ENCODE results near the gene CLEC2L. TPM values are rescaled to one million over a fixed set of nuclear protein-coding genes. Genes with fewer than 3 reads are reported as not detected.

CLEC2L gene
- total and polyA plus RNA-seq, 5 donors from 2014 or later = 0.39 TPM; not detected in 4

DNA sequence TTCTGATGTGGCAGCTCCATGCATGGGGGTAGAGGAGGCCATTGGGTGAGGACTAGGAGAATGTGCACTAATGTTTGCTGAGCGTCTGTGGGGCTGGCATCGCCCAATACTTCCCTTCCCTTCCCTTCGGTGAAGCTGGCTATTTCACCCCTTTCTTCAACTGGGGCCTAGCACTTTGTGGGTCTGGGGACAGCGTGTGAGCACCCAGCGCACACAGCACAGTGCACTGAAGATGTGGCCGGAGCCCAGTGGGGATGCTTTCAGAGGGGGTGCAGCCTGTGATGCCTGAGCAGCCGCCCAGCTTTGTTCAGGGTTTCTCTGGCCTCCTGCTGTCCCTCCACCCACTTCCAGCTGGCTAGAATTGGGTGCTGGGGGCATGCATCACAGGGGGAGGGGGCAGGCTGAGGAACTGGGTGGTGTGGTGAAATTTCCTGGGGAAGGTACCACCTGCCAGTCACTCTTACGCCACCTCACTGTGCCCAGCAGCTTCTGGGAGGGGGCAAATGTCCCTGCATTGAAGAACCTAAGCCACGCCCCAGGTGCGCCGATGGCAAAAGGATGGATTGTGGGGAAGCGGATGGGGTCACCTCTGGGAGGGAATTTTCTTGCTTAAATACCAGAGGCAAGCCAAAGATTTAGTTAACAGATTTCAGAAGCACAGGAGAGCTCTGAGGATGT lies 45.5 kb downstream of the CLEC2L start:
- Histone ChIP-seq H3K27ac (ENCODE audit: insufficient read depth, low read length, poor library complexity, severe bottlenecking) (no peak overlapping the region), H3K36me3 (ENCODE audit: control insufficient read depth, insufficient read depth, low read length) (no peaks in the 10 kb centered on the region), H3K9me3 (ENCODE audit: control insufficient read depth in 2 of 2, low read length in 2 of 2) (no peaks in the 10 kb centered on the region), H3K4me1 (ENCODE audit: control insufficient read depth, insufficient read depth, low read length, poor library complexity, severe bottlenecking) (peaks cover 15% of the 10 kb centered on the region), H3K27me3 (ENCODE audit: control insufficient read depth, insufficient read depth, low read length) (no peaks in the 10 kb centered on the region), H3K4me3 (ENCODE audit: low read depth, low read length) (no peak overlapping the region)
- H3K9me3 Mint-ChIP-seq = peaks cover 0 to 3% (median 0%) of the 10 kb centered on the region in 7 donors
- peaks cover 15 to 36% (median 20%) of the 10 kb centered on the region in 4 donors for H3K4me1 Mint-ChIP-seq
- H3K27ac Mint-ChIP-seq = peak overlapping the region in 1 of 3 donors; percentile 18
- H3K36me3 Mint-ChIP-seq = peaks cover 22% of the 10 kb centered on the region
- H3K27me3 Mint-ChIP-seq = no peaks in the 10 kb centered on the region
- ATAC-seq (ENCODE audit: low read depth in 2 of 2) (no peak), DNase-seq (no peak)
- no peak overlapping the region for H3K4me3 Mint-ChIP-seq

DNA sequence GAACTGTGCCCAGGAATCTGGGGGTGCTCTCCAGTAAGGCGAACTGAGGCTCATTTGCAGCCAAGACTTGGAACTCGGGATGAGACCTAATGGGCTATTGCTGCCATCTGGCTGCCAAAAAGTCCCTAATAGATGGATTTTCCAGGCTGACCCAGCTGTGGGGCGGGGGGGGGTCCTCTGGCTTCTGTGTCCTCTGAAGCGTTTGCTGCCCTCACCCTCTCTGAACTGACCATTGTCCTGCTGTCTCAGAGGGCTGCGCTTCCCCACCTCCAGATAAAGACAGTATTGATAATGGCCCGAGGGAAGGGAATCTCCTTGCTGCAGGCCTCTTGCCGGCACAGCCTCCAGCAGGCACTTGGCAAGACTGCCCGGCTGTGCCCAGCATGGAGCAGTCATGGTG lies 46.6 kb downstream of the CLEC2L start:
- Mint-ChIP-seq H3K4me1 (peaks cover 6 to 25% (median 13%) of the 10 kb centered on the region in 4 donors), H3K27ac (no peak overlapping the region), H3K4me3 (no peak overlapping the region), H3K27me3 (no peaks in the 10 kb centered on the region), H3K36me3 (peaks cover 24% of the 10 kb centered on the region), H3K9me3 (peaks cover 0 to 3% (median 0%) of the 10 kb centered on the region in 7 donors)
- peaks cover 5% of the 10 kb centered on the region for H3K36me3 ChIP-seq (ENCODE audit: control insufficient read depth, insufficient read depth, low read length)
- no peak for DNase-seq
- H3K9me3 ChIP-seq (ENCODE audit: control insufficient read depth in 2 of 2, low read length in 2 of 2) = no peaks in the 10 kb centered on the region
- no peak for ATAC-seq (ENCODE audit: low read depth in 2 of 2)
- no peaks in the 10 kb centered on the region for H3K27me3 ChIP-seq (ENCODE audit: control insufficient read depth, insufficient read depth, low read length)
- H3K4me1 ChIP-seq (ENCODE audit: control insufficient read depth, insufficient read depth, low read length, poor library complexity, severe bottlenecking) = peaks cover 11% of the 10 kb centered on the region
- H3K27ac ChIP-seq (ENCODE audit: insufficient read depth, low read length, poor library complexity, severe bottlenecking) = no peak overlapping the region
- H3K4me3 ChIP-seq (ENCODE audit: low read depth, low read length) = no peak overlapping the region

DNA sequence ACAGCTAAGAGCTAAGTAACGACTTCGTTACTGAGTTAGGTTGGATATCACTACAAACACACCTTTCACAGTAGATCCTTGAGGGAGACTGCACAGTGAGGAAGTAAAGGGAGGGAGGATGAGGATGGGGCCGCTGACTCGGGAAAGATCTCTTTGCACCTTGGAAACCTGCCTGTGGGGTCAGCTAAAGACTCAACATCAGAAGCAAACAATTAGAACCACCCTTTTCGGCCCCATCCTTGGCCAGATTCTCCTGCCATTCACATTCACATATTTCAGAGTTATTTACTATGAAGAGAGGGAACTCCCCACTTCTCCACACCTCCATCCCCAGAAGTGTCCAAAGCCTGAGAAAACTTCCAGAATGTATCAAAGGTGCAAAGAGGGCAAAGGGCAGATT lies 47.1 kb downstream of the CLEC2L start:
- Histone ChIP-seq H3K36me3 (ENCODE audit: control insufficient read depth, insufficient read depth, low read length) (peaks cover 5% of the 10 kb centered on the region), H3K27me3 (ENCODE audit: control insufficient read depth, insufficient read depth, low read length) (no peaks in the 10 kb centered on the region), H3K4me3 (ENCODE audit: low read depth, low read length) (no peak overlapping the region), H3K9me3 (ENCODE audit: control insufficient read depth in 2 of 2, low read length in 2 of 2) (no peaks in the 10 kb centered on the region), H3K4me1 (ENCODE audit: control insufficient read depth, insufficient read depth, low read length, poor library complexity, severe bottlenecking) (peaks cover 6% of the 10 kb centered on the region), H3K27ac (ENCODE audit: insufficient read depth, low read length, poor library complexity, severe bottlenecking) (no peak overlapping the region)
- ATAC-seq (ENCODE audit: low read depth in 2 of 2) = no peak
- Mint-ChIP-seq H3K9me3 (peaks cover 0 to 3% (median 0%) of the 10 kb centered on the region in 7 donors), H3K27ac (no peak overlapping the region), H3K4me3 (no peak overlapping the region), H3K4me1 (peaks cover under 1 to 20% (median 11%) of the 10 kb centered on the region in 4 donors), H3K27me3 (no peaks in the 10 kb centered on the region), H3K36me3 (peaks cover 29% of the 10 kb centered on the region)
- no peak for DNase-seq

DNA sequence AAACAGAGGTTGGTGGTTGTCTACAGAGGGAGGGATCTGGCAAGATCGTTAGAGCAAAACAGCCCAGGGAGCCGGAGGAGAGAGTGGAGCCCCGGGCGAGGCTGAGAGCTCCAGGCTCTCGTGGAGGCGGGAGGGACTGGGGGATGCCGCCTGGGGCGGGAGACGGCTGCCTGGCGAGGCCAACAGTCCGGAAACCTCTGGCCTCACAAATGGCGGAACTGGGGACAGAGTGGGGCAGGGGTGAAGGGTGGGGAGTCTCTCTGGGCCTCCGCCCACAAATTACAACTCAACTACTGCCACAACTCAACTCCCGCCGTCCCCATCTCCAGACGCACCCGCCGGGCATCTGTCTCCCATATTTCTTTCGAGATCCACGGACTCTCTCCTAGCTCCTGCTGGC lies 47.7 kb downstream of the CLEC2L start:
- Histone ChIP-seq H3K36me3 (ENCODE audit: control insufficient read depth, insufficient read depth, low read length) (peaks cover 5% of the 10 kb centered on the region), H3K9me3 (ENCODE audit: control insufficient read depth in 2 of 2, low read length in 2 of 2) (no peaks in the 10 kb centered on the region), H3K27ac (ENCODE audit: insufficient read depth, low read length, poor library complexity, severe bottlenecking) (no peak overlapping the region), H3K4me3 (ENCODE audit: low read depth, low read length) (no peak overlapping the region), H3K27me3 (ENCODE audit: control insufficient read depth, insufficient read depth, low read length) (no peaks in the 10 kb centered on the region), H3K4me1 (ENCODE audit: control insufficient read depth, insufficient read depth, low read length, poor library complexity, severe bottlenecking) (peaks cover under 1% of the 10 kb centered on the region)
- ATAC-seq (ENCODE audit: low read depth in 2 of 2) = no peak
- Mint-ChIP-seq H3K9me3 (peaks cover 0 to 3% (median 0%) of the 10 kb centered on the region in 7 donors), H3K27me3 (no peaks in the 10 kb centered on the region), H3K4me3 (no peak overlapping the region), H3K27ac (no peak overlapping the region), H3K36me3 (peaks cover 32% of the 10 kb centered on the region), H3K4me1 (peaks cover 0 to 17% (median 6%) of the 10 kb centered on the region in 4 donors)
- DNase-seq = no peak

DNA sequence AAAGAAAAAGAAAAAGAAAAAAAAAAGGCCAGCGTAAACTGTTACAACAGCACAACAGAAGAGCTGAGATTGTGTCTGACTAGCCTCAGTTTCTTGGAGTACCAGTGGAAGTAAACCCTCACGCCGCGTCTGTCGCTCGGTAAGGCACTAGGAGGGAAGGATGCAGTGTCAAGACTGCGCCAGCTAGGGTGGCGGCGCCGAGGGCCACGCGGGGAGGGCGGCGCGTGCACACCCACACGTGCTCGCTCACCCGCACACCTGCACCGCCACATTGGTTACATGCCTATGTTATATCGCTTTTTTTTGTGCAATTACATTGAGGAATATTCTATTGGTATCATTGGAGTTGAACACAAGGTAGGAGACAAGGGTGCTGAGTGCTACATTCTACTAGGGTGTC lies 48.2 kb downstream of the CLEC2L start:
- H3K4me3 Mint-ChIP-seq = no peak overlapping the region
- ATAC-seq (ENCODE audit: low read depth in 2 of 2) (no peak), DNase-seq (no peak)
- no peaks in the 10 kb centered on the region for H3K27me3 Mint-ChIP-seq
- H3K36me3 ChIP-seq (ENCODE audit: control insufficient read depth, insufficient read depth, low read length) = peaks cover 5% of the 10 kb centered on the region
- peaks cover 0 to 12% (median 3%) of the 10 kb centered on the region in 4 donors for H3K4me1 Mint-ChIP-seq
- peaks cover 32% of the 10 kb centered on the region for H3K36me3 Mint-ChIP-seq
- no peak overlapping the region for H3K27ac Mint-ChIP-seq
- H3K9me3 Mint-ChIP-seq = peaks cover 0 to 3% (median 0%) of the 10 kb centered on the region in 7 donors
- H3K4me3 ChIP-seq (ENCODE audit: low read depth, low read length) = no peak overlapping the region
- no peak overlapping the region for H3K27ac ChIP-seq (ENCODE audit: insufficient read depth, low read length, poor library complexity, severe bottlenecking)
- no peaks in the 10 kb centered on the region for H3K27me3 ChIP-seq (ENCODE audit: control insufficient read depth, insufficient read depth, low read length)
- no peaks in the 10 kb centered on the region for H3K9me3 ChIP-seq (ENCODE audit: control insufficient read depth in 2 of 2, low read length in 2 of 2)
- no peaks in the 10 kb centered on the region for H3K4me1 ChIP-seq (ENCODE audit: control insufficient read depth, insufficient read depth, low read length, poor library complexity, severe bottlenecking)

DNA sequence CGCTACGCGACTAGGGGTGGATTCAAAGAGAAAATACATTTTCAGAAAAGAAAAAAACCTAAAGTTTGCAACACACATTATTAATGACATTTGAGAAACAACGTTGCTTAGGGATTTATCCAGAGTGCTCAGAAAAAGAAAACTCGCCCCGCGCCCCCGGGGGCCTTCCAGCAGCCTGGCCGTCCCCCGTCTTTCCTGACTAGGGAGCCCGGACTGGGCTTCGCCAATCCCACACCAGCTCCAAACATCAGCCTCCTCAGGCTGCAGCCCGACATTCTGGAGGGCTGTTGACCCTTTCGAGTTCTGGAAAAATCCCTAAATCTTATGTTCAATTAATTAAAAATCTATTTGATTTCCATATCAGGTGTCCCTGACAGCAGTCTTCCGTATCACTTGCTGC lies 48.6 kb downstream of the CLEC2L start:
- no peak overlapping the region for H3K27ac ChIP-seq (ENCODE audit: insufficient read depth, low read length, poor library complexity, severe bottlenecking)

DNA sequence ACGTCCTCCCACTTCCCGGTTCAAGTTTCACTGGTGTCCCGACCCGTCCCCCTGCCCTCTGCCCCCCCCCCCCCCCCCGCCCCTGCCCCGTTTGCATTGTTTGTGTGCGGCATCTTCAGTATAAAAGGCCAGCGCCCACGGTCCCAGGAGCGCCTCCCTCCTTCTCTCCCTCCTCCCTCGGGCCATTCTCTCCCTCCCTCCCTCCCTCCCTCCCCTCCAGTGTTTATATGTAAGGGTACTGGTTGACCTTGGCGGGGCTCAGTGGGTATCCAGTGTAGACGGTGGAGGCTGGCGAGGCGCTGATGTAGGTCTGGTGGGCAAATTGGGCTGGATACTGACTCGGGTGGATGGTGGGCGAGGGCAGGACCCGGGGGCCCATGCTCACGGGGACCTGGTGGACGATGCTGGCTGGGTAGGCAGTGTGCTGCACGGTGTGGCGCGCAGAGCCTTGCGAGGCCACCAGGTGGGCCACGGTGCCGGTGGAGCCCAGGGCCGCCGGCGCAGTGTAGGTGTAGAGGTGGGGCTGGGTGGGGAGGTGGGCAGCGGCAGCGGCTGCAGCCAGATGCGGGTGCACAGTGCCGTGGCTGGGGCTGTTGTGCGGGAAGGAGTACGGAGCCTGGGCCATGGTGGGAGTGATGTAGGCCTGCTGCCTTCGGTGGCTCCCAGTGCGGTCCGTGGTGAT lies 49.4 kb downstream of the CLEC2L start:
- no peaks in the 10 kb centered on the region for H3K4me1 ChIP-seq (ENCODE audit: control insufficient read depth, insufficient read depth, low read length, poor library complexity, severe bottlenecking)
- H3K27ac ChIP-seq (ENCODE audit: insufficient read depth, low read length, poor library complexity, severe bottlenecking) = no peak overlapping the region
- Mint-ChIP-seq H3K9me3 (peaks cover 0 to 2% (median 0%) of the 10 kb centered on the region in 7 donors), H3K4me3 (no peak overlapping the region), H3K27ac (no peak overlapping the region), H3K36me3 (peaks cover 31% of the 10 kb centered on the region), H3K27me3 (no peaks in the 10 kb centered on the region), H3K4me1 (peaks cover 0 to 3% (median 0%) of the 10 kb centered on the region in 4 donors)
- no peak for DNase-seq
- H3K9me3 ChIP-seq (ENCODE audit: control insufficient read depth in 2 of 2, low read length in 2 of 2) = no peaks in the 10 kb centered on the region
- no peak overlapping the region for H3K4me3 ChIP-seq (ENCODE audit: low read depth, low read length)
- no peaks in the 10 kb centered on the region for H3K27me3 ChIP-seq (ENCODE audit: control insufficient read depth, insufficient read depth, low read length)
- ATAC-seq (ENCODE audit: low read depth in 2 of 2) = no peak
- H3K36me3 ChIP-seq (ENCODE audit: control insufficient read depth, insufficient read depth, low read length) = peaks cover 5% of the 10 kb centered on the region

More for the DNA sequence above, 48.6 kb downstream of the CLEC2L start:
- no peaks in the 10 kb centered on the region for H3K27me3 ChIP-seq (ENCODE audit: control insufficient read depth, insufficient read depth, low read length)
- Mint-ChIP-seq H3K27ac (no peak overlapping the region), H3K9me3 (peaks cover 0 to 3% (median 0%) of the 10 kb centered on the region in 7 donors), H3K4me3 (no peak overlapping the region), H3K4me1 (peaks cover 0 to 8% (median under 1%) of the 10 kb centered on the region in 4 donors), H3K36me3 (peaks cover 31% of the 10 kb centered on the region), H3K27me3 (no peaks in the 10 kb centered on the region)
- H3K4me3 ChIP-seq (ENCODE audit: low read depth, low read length) = no peak overlapping the region
- ATAC-seq (ENCODE audit: low read depth in 2 of 2) (no peak), DNase-seq (no peak)
- H3K36me3 ChIP-seq (ENCODE audit: control insufficient read depth, insufficient read depth, low read length) = peaks cover 5% of the 10 kb centered on the region
- no peaks in the 10 kb centered on the region for H3K9me3 ChIP-seq (ENCODE audit: control insufficient read depth in 2 of 2, low read length in 2 of 2)
- H3K4me1 ChIP-seq (ENCODE audit: control insufficient read depth, insufficient read depth, low read length, poor library complexity, severe bottlenecking) = no peaks in the 10 kb centered on the region
